ENCODE data around the gene NUP107.

The NUP107 gene

GRCh38 chr12:68780731-68781130 lies 94.0 kb downstream of the NUP107 start:
- H3K4me3 ChIP-seq (ENCODE audit: low read depth, low read length), result no peak overlapping the region
- DNase-seq (ENCODE audit: low read depth), result no peak

GRCh38 chr12:68781728-68782127 lies 95.0 kb downstream of the NUP107 start:
- DNase-seq (ENCODE audit: low read depth), result no peak
- no peak overlapping the region for H3K4me3 ChIP-seq (ENCODE audit: low read depth, low read length)
- TF ChIP-seq CTCF (IDR thresholded peaks at IDR 0.05; ENCODE audit: insufficient read depth, low read depth, low read length, missing control alignments), result no peak

More at GRCh38 chr12:68780731-68781130, 94.0 kb downstream of the NUP107 start:
- no peak for TF ChIP-seq CTCF (IDR thresholded peaks at IDR 0.05; ENCODE audit: insufficient read depth, low read depth, low read length, missing control alignments)

- DNase-seq (ENCODE audit: low read depth), result no peak
- H3K4me3 ChIP-seq (ENCODE audit: low read depth, low read length), result no peak overlapping the region
- TF ChIP-seq CTCF (IDR thresholded peaks at IDR 0.05; ENCODE audit: insufficient read depth, low read depth, low read length, missing control alignments), result no peak
Observed at GRCh38 chr12:68784015-68784414, 97.2 kb downstream of the NUP107 start.

- no peak for TF ChIP-seq CTCF (IDR thresholded peaks at IDR 0.05; ENCODE audit: insufficient read depth, low read depth, low read length, missing control alignments)
- no peak for DNase-seq (ENCODE audit: low read depth)
- no peak overlapping the region for H3K4me3 ChIP-seq (ENCODE audit: low read depth, low read length)
Observed at GRCh38 chr12:68785358-68785757, 98.6 kb downstream of the NUP107 start.

- no peak for DNase-seq (ENCODE audit: low read depth)
- no peak for TF ChIP-seq CTCF (IDR thresholded peaks at IDR 0.05; ENCODE audit: insufficient read depth, low read depth, low read length, missing control alignments)
- H3K4me3 ChIP-seq (ENCODE audit: low read depth, low read length), result no peak overlapping the region
Observed at GRCh38 chr12:68785823-68786222, 99.0 kb downstream of the NUP107 start.

- TF ChIP-seq CTCF (IDR thresholded peaks at IDR 0.05; ENCODE audit: insufficient read depth, low read depth, low read length, missing control alignments), result peak; percentile 8
- H3K4me3 ChIP-seq (ENCODE audit: low read depth, low read length), result peak overlapping the region; percentile 47; the same call in 1 of the 2 replicates
- peak; percentile 29 for DNase-seq (ENCODE audit: low read depth)
Observed at GRCh38 chr12:68786929-68787328, 100.2 kb downstream of the NUP107 start.

GRCh38 chr12:68788554-68789143 lies 101.9 kb downstream of the NUP107 start:
- no peak for TF ChIP-seq CTCF (IDR thresholded peaks at IDR 0.05; ENCODE audit: insufficient read depth, low read depth, low read length, missing control alignments)
- DNase-seq (ENCODE audit: low read depth), result no peak
- no peak overlapping the region for H3K4me3 ChIP-seq (ENCODE audit: low read depth, low read length)

Measured in GM12865 (cell line).